Measurements from ENCODE around the gene ABCA8.

- TF ChIP-seq CTCF (IDR thresholded peaks at IDR 0.05) = no peak
- no peak for TF ChIP-seq POLR2A (IDR thresholded peaks at IDR 0.05)
Measured at GRCh38 chr17:68903286-68903685, 51.9 kb downstream of the ABCA8 start.

Data from thyroid gland (tissue), 4 donors.